CD14-positive monocyte (primary cell): ENCODE results near the gene EXD3. TPM values are rescaled to one million over a fixed set of nuclear protein-coding genes. Genes with fewer than 3 reads are reported as not detected.

Source experiments
- DNase-seq, 3 donors: peaks; one replicate each; pipeline ENCODE4 v3.0.0-alpha.2; 2011 to 2022
- H2AFZ ChIP-seq: 2 replicates; pipeline ENCODE4 v1.6.0; 2012; ENCODE audit warnings: mild to moderate bottlenecking, low read depth, low read length, inconsistent platforms; ENCODE audit not compliant: insufficient read depth, poor library complexity, severe bottlenecking
- H3K27ac ChIP-seq, 2 donors: 1 replicate in 1 of 2; 2 replicates in 1 of 2; pipeline ENCODE4 v1.5.1; 2012 to 2013; ENCODE audit warnings: low read length in 2 of 2, control low read depth in 1 of 2, inconsistent platforms in 1 of 2, low read depth in 1 of 2, mild to moderate bottlenecking in 1 of 2
- H3K27me3 ChIP-seq, 2 donors: one replicate each; pipeline versions ENCODE4 v1.6.0 to v1.6.1; 2011 to 2013; ENCODE audit warnings: low read length in 2 of 2; ENCODE audit not compliant: control insufficient read depth in 2 of 2, insufficient read depth in 2 of 2
- H3K36me3 ChIP-seq, 2 donors: replicated peaks in 1 of 2; 1 replicate in 1 of 2; 2 replicates in 1 of 2; pipeline versions ENCODE4 v1.5.1 to v1.6.1; 2012 to 2013; ENCODE audit warnings: low read length in 2 of 2, control low read depth in 1 of 2, inconsistent platforms in 1 of 2, mild to moderate bottlenecking in 1 of 2; ENCODE audit not compliant: insufficient read depth in 2 of 2, control insufficient read depth in 1 of 2
- H3K4me1 ChIP-seq, 2 donors: 1 replicate in 1 of 2; 2 replicates in 1 of 2; pipeline versions ENCODE4 v1.5.1 to v1.6.1; 2012 to 2013; ENCODE audit warnings: low read length in 2 of 2, control low read depth in 1 of 2, inconsistent platforms in 1 of 2, mild to moderate bottlenecking in 1 of 2, moderate library complexity in 1 of 2; ENCODE audit not compliant: insufficient read depth in 2 of 2, control insufficient read depth in 1 of 2
- H3K4me2 ChIP-seq: replicated peaks from 2 replicates; pipeline ENCODE3; 2012; ENCODE audit warnings: low read length, moderate library complexity, mild to moderate bottlenecking; ENCODE audit not compliant: poor library complexity, severe bottlenecking; ENCODE audit errors: extremely low read depth
- H3K4me3 ChIP-seq, 3 experiments: fragments of 200-600 bp in 1 of 3; sonication (generic) in 1 of 3; replicated peaks in 1 of 3; 1 replicate in 2 of 3; 2 replicates in 1 of 3; pipeline ENCODE4 v1.5.1; 2011 to 2013; ENCODE audit warnings: low read length in 3 of 3, mild to moderate bottlenecking in 3 of 3, control low read depth in 2 of 3, low read depth in 2 of 3, inconsistent platforms in 1 of 3, moderate library complexity in 1 of 3
- H3K79me2 ChIP-seq: 2 replicates; pipeline ENCODE4 v1.6.0; 2012; ENCODE audit warnings: mild to moderate bottlenecking, control low read depth, inconsistent platforms, low read length, moderate library complexity; ENCODE audit not compliant: insufficient read depth
- H3K9ac ChIP-seq: 2 replicates; pipeline ENCODE4 v1.6.0; 2017; ENCODE audit warnings: low read length, mild to moderate bottlenecking; ENCODE audit not compliant: insufficient read depth, poor library complexity, severe bottlenecking
- H3K9me3 ChIP-seq, 2 donors: replicated peaks in 1 of 2; 1 replicate in 1 of 2; 2 replicates in 1 of 2; pipeline versions ENCODE4 v1.5.1 to v1.6.1; 2012 to 2013; ENCODE audit warnings: low read length in 2 of 2, control low read depth in 1 of 2; ENCODE audit not compliant: control insufficient read depth in 1 of 2, insufficient read depth in 1 of 2
- H4K20me1 ChIP-seq: 2 replicates; pipeline ENCODE4 v1.6.0; 2012; ENCODE audit warnings: mild to moderate bottlenecking, low read length, control low read depth, moderate library complexity; ENCODE audit not compliant: insufficient read depth
- H3K27ac Mint-ChIP-seq, 7 donors: one replicate each; pipeline ENCODE4 v1.8.0; 2020; ENCODE audit warnings: mild to moderate bottlenecking in 7 of 7, mixed read lengths in 7 of 7, moderate library complexity in 6 of 7, inconsistent platforms in 2 of 7
- H3K27me3 Mint-ChIP-seq, 3 donors: one replicate each; pipeline ENCODE4 v1.8.0; 2021 to 2022; ENCODE audit warnings: low read depth in 3 of 3, mild to moderate bottlenecking in 3 of 3, mixed read lengths in 3 of 3, moderate library complexity in 3 of 3, inconsistent platforms in 1 of 3
- H3K36me3 Mint-ChIP-seq, 2 donors: one replicate each; pipeline ENCODE4 v1.8.0; 2020; ENCODE audit warnings: mixed read lengths in 2 of 2, inconsistent platforms in 1 of 2, mild to moderate bottlenecking in 1 of 2
- H3K4me1 Mint-ChIP-seq: one replicate; pipeline ENCODE4 v1.8.0; 2020; ENCODE audit warnings: mild to moderate bottlenecking, mixed read lengths
- H3K4me3 Mint-ChIP-seq, 2 donors: one replicate each; pipeline ENCODE4 v1.8.0; 2020; ENCODE audit warnings: mild to moderate bottlenecking in 2 of 2, mixed read lengths in 2 of 2, moderate library complexity in 1 of 2
- H3K9me3 Mint-ChIP-seq, 7 donors: one replicate each; pipeline ENCODE4 v1.8.0; 2020 to 2022; ENCODE audit warnings: mixed read lengths in 7 of 7, mild to moderate bottlenecking in 6 of 7, moderate library complexity in 6 of 7, inconsistent platforms in 2 of 7
- WGBS: methylation state at CpG from one replicate; pipeline ENCODE4 v1.1.5; 2013; ENCODE audit warnings: missing lambda C conversion rate; ENCODE audit not compliant: insufficient coverage; 5-methylcytosine and 5-hydroxymethylcytosine counted together
- intact Hi-C, 2 donors: fragments of 100-400 bp; cut with micrococcal nuclease; formaldehyde crosslinking; loops; one replicate each; pipeline versions ENCODE4 v1.15.0 to v1.15.1; 2023
- polyA plus RNA-seq, 3 donors: library from polyadenylated mRNA; depleted of rRNA in 1 of 3; unstranded in 2 of 3; stranded (reverse) in 1 of 3; fragments of 300-500 nt in 2 of 3; fragments of >200 nt in 1 of 3; fragmentation: Illumina TruSeq in 2 of 3; gene quantifications; 1 replicate in 2 of 3; 2 replicates in 1 of 3; pipeline ENCODE4 v1.2.3, GENCODE V29; 2012 to 2021
- TF ChIP-seq, protein P1 (sequence below): fragments of 200-600 bp; IDR thresholded peaks from one replicate; pipeline ENCODE4 v1.8.0; 2022; ENCODE audit warnings: antibody characterized with exemption, mild to moderate bottlenecking

The EXD3 gene
- polyA plus RNA-seq, 3 donors: 2.0 to 10.8 (median 3.0) TPM

- H2AFZ ChIP-seq: no peak overlapping the region
- no peaks in the 10 kb centered on the region for H3K79me2 ChIP-seq
- Mint-ChIP-seq H3K27ac (peak overlapping the region in 1 of 7 donors; percentile 28), H3K9me3 (peaks cover 5 to 23% (median 15%) of the 10 kb centered on the region in 7 donors), H3K4me1 (peaks cover 10% of the 10 kb centered on the region), H3K36me3 (peaks cover 0 to 9% of the 10 kb centered on the region in 2 donors), H3K4me3 (peak overlapping the region in 1 of 2 donors; percentile 65), H3K27me3 (peaks cover 48 to 53% (median 53%) of the 10 kb centered on the region in 3 donors)
- H3K27ac ChIP-seq: no peak overlapping the region
- TF ChIP-seq, protein P1, sequence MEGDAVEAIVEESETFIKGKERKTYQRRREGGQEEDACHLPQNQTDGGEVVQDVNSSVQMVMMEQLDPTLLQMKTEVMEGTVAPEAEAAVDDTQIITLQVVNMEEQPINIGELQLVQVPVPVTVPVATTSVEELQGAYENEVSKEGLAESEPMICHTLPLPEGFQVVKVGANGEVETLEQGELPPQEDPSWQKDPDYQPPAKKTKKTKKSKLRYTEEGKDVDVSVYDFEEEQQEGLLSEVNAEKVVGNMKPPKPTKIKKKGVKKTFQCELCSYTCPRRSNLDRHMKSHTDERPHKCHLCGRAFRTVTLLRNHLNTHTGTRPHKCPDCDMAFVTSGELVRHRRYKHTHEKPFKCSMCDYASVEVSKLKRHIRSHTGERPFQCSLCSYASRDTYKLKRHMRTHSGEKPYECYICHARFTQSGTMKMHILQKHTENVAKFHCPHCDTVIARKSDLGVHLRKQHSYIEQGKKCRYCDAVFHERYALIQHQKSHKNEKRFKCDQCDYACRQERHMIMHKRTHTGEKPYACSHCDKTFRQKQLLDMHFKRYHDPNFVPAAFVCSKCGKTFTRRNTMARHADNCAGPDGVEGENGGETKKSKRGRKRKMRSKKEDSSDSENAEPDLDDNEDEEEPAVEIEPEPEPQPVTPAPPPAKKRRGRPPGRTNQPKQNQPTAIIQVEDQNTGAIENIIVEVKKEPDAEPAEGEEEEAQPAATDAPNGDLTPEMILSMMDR: no peak
- H3K9me3 ChIP-seq: peaks cover 11 to 13% of the 10 kb centered on the region in 2 donors
- H3K9ac ChIP-seq: no peak overlapping the region
- WGBS: 92% methylated on average over 8 of the region's 15 CpGs
- no peak overlapping the region for H3K4me2 ChIP-seq
- DNase-seq: no peak
- intact Hi-C loops: loop anchor here in 1 of 2 donors (10.0 kb wide), 2 partner anchors 152 to 232 kb away; partner anchors contain the start of gene ENTPD8
- no peak overlapping the region for H3K4me3 ChIP-seq
- no peaks in the 10 kb centered on the region for H4K20me1 ChIP-seq
- no peaks in the 10 kb centered on the region for H3K36me3 ChIP-seq
- H3K4me1 ChIP-seq: peaks cover 6 to 8% of the 10 kb centered on the region in 2 donors
- peaks cover 25 to 45% of the 10 kb centered on the region in 2 donors for H3K27me3 ChIP-seq
These were observed 129.9 kb downstream of the EXD3 start for GRCh38 chr9:137293094-137293481.

DNA sequence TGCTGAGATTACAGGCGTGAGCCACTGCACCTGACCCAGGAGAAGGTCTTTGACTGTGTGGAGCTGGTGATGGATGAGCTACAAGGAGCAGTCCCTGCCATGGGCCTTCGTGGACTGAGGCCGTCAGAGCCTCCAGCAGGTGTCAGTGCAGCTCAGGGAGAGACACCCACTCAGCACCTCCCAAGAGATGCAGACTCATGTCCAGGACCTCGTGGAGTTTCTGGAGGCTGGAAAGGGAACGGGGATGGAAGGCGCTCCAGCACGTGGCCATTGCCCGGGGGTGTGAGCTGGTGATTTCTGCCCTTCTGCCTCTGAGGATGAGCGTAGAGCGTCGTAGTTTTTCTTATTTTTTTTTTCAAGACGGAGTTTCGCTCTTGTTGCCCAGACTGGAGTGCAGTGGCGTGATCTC, 136.0 kb downstream of the EXD3 start:
- no peaks in the 10 kb centered on the region for H3K79me2 ChIP-seq
- H2AFZ ChIP-seq: no peak overlapping the region
- H3K36me3 Mint-ChIP-seq: peaks cover 21 to 26% of the 10 kb centered on the region in 2 donors
- no peak overlapping the region for H3K4me3 ChIP-seq
- H3K4me1 ChIP-seq: peaks cover 11 to 29% of the 10 kb centered on the region in 2 donors
- no peak overlapping the region for H3K27ac ChIP-seq
- H3K9me3 ChIP-seq: peaks cover 0 to 8% of the 10 kb centered on the region in 2 donors
- TF ChIP-seq, protein P1: no peak
- no peak overlapping the region for H3K4me2 ChIP-seq
- peaks cover 0 to 11% (median 7%) of the 10 kb centered on the region in 7 donors for H3K9me3 Mint-ChIP-seq
- H3K27ac Mint-ChIP-seq: no peak overlapping the region
- H3K4me1 Mint-ChIP-seq: peaks cover 26% of the 10 kb centered on the region
- H4K20me1 ChIP-seq: peaks cover 29% of the 10 kb centered on the region
- peaks cover 10 to 22% of the 10 kb centered on the region in 2 donors for H3K36me3 ChIP-seq
- H3K27me3 Mint-ChIP-seq: peaks cover 4 to 7% (median 5%) of the 10 kb centered on the region in 3 donors
- no peak overlapping the region for H3K9ac ChIP-seq
- intact Hi-C loops: no loop called here
- peak overlapping the region in 1 of 2 donors; percentile 7 for H3K4me3 Mint-ChIP-seq
- WGBS: 68% methylated on average over 12 of the region's 14 CpGs
- H3K27me3 ChIP-seq: no peaks in the 10 kb centered on the region
- DNase-seq: peak in 2 of 3 donors; percentile 32 to 34
